Gastrocnemius medialis (tissue), 4 donors: Measurements from ENCODE around the gene ASB1.

Experiments used
- POLR2A ChIP-seq, 2 donors: fragments of 450-650 bp; IDR thresholded peaks; one replicate each; pipeline ENCODE4 v1.6.1; 2017; ENCODE audit warnings: antibody characterized with exemption in 2 of 2, mild to moderate bottlenecking in 2 of 2, moderate library complexity in 2 of 2
- TF ChIP-seq, protein P1 (sequence below), 5 experiments: fragments of 450-650 bp in 3 of 5; fragments of 200-600 bp in 2 of 5; sonication (generic) in 2 of 5; IDR thresholded peaks in 4 of 5; conservative IDR thresholded peaks in 1 of 5; 1 replicate in 4 of 5; 2 replicates in 1 of 5; pipeline ENCODE4 v1.5.1; 2016 to 2019; ENCODE audit warnings: antibody characterized with exemption in 5 of 5, mild to moderate bottlenecking in 3 of 5, moderate library complexity in 3 of 5

DNA sequence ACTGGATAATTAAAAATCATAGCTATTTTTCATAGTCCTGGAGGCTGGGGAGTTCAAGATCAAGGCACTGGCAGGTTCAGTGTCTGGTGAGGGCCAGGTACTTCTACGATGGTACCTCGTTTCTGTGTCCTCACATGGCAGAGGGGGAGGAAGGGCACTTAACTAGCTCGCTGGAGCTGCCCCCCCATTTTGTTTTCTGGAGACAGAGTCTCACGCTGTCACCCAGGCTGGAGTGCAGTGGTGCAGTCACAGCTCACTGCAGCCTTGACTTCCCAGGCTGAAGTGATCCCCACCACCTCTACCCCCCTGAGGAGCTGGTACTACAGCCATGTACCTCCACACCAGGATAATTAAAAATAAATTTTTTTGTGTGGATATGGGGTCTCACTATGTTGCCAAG, 40.3 kb downstream of the ASB1 start:
- no peak for TF ChIP-seq POLR2A (IDR thresholded peaks at IDR 0.05)
- TF ChIP-seq, protein P1, sequence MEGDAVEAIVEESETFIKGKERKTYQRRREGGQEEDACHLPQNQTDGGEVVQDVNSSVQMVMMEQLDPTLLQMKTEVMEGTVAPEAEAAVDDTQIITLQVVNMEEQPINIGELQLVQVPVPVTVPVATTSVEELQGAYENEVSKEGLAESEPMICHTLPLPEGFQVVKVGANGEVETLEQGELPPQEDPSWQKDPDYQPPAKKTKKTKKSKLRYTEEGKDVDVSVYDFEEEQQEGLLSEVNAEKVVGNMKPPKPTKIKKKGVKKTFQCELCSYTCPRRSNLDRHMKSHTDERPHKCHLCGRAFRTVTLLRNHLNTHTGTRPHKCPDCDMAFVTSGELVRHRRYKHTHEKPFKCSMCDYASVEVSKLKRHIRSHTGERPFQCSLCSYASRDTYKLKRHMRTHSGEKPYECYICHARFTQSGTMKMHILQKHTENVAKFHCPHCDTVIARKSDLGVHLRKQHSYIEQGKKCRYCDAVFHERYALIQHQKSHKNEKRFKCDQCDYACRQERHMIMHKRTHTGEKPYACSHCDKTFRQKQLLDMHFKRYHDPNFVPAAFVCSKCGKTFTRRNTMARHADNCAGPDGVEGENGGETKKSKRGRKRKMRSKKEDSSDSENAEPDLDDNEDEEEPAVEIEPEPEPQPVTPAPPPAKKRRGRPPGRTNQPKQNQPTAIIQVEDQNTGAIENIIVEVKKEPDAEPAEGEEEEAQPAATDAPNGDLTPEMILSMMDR (IDR thresholded peaks at IDR 0.05 in 4 of 5, conservative IDR thresholded peaks at IDR 0.05 in 1 of 5): no peak
